ENCODE results near the gene NEUROG2. TPM values are rescaled to one million over a fixed set of nuclear protein-coding genes. Genes with fewer than 3 reads are reported as not detected.

Gene NEUROG2
- total and polyA plus RNA-seq, 2 of the 4 experiments (the other 2 are of a cell fraction): not detected

DNA sequence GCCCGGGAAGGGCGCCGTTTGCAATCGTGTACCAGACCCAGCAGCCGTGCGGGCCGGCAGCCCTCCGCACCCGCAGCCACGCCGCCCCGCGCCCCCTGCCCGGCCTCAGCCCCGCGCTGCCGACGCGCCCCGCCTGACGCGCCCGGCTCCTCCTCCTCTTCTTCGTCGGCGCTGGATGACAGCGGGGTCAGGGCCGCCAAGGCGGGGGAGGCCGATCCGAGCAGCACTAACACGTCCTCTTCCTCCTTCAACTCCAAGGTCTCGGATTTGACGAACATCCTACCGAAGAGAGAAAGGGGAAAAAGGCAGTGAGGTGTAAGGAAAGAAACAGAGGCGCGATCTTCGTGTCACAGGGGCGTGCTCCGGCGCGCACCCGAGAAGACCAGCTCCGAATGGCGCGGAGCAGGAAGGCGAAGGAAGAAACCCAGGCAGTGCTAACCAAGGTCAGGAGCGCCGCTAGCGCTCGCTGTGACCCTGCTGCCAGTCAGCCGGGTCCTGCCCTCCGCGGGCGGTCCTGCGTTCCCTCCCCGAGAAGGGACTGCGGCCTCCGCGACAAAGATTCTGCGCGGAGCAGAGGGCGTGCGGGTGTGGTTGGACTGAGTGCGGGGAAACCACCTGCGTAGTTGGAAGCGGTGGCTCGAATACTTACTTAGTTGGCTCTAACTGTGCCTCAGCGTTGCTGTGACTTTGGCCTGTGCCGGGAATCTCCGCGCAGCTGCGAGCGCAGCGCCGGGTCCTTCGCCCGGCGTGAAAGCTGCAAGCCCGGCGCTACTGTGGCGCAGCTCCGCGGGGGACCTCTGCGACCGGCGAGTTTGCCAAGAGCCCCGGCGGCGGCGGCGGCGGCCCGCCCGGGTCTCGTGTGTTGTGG lies 548 bp downstream of the NEUROG2 start:
- no peak overlapping the region for H2BK15ac ChIP-seq (ENCODE audit: low read depth, low read length)
- peaks cover 15% of the 10 kb centered on the region for H3K9me3 ChIP-seq (ENCODE audit: control insufficient read depth, insufficient read depth, low read length)
- H3K79me1 ChIP-seq (ENCODE audit: low read depth in 1 of 2, low read length in 2 of 2): no peaks in the 10 kb centered on the region
- H4K91ac ChIP-seq (ENCODE audit: insufficient read depth, low read depth, low read length): no peak overlapping the region
- H3K9ac ChIP-seq (ENCODE audit: low read depth, low read length): no peak overlapping the region
- no peaks in the 10 kb centered on the region; the same call in 1 of the 2 replicates for H3K4me1 ChIP-seq (ENCODE audit: control insufficient read depth, insufficient read depth, low read length)
- no peak overlapping the region for H2BK120ac ChIP-seq (ENCODE audit: low read depth, low read length)
- H3K27ac ChIP-seq (ENCODE audit: insufficient read depth, low read length): no peak overlapping the region
- intact Hi-C loops (cut with micrococcal nuclease): no loop called here
- no peak overlapping the region for H2AK5ac ChIP-seq (ENCODE audit: low read depth, low read length)
- 0% methylated on average over 34 of the region's 96 CpGs; no CpG with 5 or more reads in 1 of the 2 experiments for WGBS, 2 experiments (ENCODE audit: extremely low coverage in 2 of 2, insufficient read length in 1 of 2)
- no peak overlapping the region for H2BK20ac ChIP-seq (ENCODE audit: low read depth, low read length)
- DNase-seq (no peak), ATAC-seq (ENCODE audit: low read depth) (peak; percentile 68)
- H3K56ac ChIP-seq (ENCODE audit: extremely low read depth, insufficient read depth, low read length): no peak overlapping the region
- peak overlapping the region; percentile 67 for H3K4me3 ChIP-seq (ENCODE audit: insufficient read depth, low read depth, low read length)
- no peaks in the 10 kb centered on the region for H3K36me3 ChIP-seq (ENCODE audit: control insufficient read depth, insufficient read depth, low read length)
- ChIA-PET POLR2A (ENCODE audit: unreplicated experiment) (no interaction called here), CTCF (interaction anchor here (0.9 to 1.0 kb wide), 2 partner anchors 9 to 166 kb away, joined by 3 to 5 read pairs; no protein-coding TSS in a partner anchor)
- peaks cover 85% of the 10 kb centered on the region for H3K27me3 ChIP-seq (ENCODE audit: control insufficient read depth, insufficient read depth, low read length)
- H2AK9ac ChIP-seq (replicated peaks; ENCODE audit: low read depth, low read length, poor library complexity): peak overlapping the region; percentile 20
- dilution Hi-C loops (cut with HindIII; ENCODE audit: low sequenced_read_pairs, unreplicated experiment): no loop called here
- no peak overlapping the region for H3K23ac ChIP-seq (ENCODE audit: low read depth, low read length)
- no peaks in the 10 kb centered on the region for H3K9me1 ChIP-seq (ENCODE audit: insufficient read depth, low read length)
- no peak overlapping the region for H3K4ac ChIP-seq (ENCODE audit: low read depth, low read length)
- no peak overlapping the region for H4K5ac ChIP-seq (ENCODE audit: low read depth, low read length)
- H4K8ac ChIP-seq (ENCODE audit: low read depth in 2 of 2, low read length in 2 of 2): no peak overlapping the region
- BruUV-seq (replicated peaks): no TSS peak
- H3K4me2 ChIP-seq (ENCODE audit: low read depth, low read length): peak overlapping the region; percentile 100
- in situ Hi-C loops (cut with MboI; ENCODE audit: low sequenced_read_pairs): no loop called here
- H3K18ac ChIP-seq (ENCODE audit: low read depth, low read length): no peak overlapping the region
- H4K20me1 ChIP-seq (ENCODE audit: insufficient read depth, low read length): no peaks in the 10 kb centered on the region
- no peak overlapping the region for H2BK5ac ChIP-seq (ENCODE audit: low read depth, low read length, poor library complexity, severe bottlenecking)
- peak overlapping the region; percentile 83 for H2AFZ ChIP-seq (replicated peaks; ENCODE audit: low read length, poor library complexity)
- no peak overlapping the region for H3K14ac ChIP-seq (replicated peaks; ENCODE audit: low read depth, low read length)
- no peak for TF ChIP-seq SMC3 (IDR thresholded peaks at IDR 0.05; ENCODE audit: low read depth, low read length)
- TF ChIP-seq RCOR1 (IDR thresholded peaks at IDR 0.05; ENCODE audit: insufficient replicate concordance, low read length): no peak
- TF ChIP-seq CEBPB (IDR thresholded peaks at IDR 0.05; ENCODE audit: low read depth, low read length): no peak
- TF ChIP-seq, protein P1, sequence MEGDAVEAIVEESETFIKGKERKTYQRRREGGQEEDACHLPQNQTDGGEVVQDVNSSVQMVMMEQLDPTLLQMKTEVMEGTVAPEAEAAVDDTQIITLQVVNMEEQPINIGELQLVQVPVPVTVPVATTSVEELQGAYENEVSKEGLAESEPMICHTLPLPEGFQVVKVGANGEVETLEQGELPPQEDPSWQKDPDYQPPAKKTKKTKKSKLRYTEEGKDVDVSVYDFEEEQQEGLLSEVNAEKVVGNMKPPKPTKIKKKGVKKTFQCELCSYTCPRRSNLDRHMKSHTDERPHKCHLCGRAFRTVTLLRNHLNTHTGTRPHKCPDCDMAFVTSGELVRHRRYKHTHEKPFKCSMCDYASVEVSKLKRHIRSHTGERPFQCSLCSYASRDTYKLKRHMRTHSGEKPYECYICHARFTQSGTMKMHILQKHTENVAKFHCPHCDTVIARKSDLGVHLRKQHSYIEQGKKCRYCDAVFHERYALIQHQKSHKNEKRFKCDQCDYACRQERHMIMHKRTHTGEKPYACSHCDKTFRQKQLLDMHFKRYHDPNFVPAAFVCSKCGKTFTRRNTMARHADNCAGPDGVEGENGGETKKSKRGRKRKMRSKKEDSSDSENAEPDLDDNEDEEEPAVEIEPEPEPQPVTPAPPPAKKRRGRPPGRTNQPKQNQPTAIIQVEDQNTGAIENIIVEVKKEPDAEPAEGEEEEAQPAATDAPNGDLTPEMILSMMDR (conservative IDR thresholded peaks at IDR 0.05; ENCODE audit: low read depth, low read length): no peak
- TF ChIP-seq RFX5 (IDR thresholded peaks at IDR 0.05; ENCODE audit: low read depth, low read length): no peak
- no peak for TF ChIP-seq MAZ (IDR thresholded peaks at IDR 0.05; ENCODE audit: borderline replicate concordance, low read depth, low read length)
- no peak for TF ChIP-seq ELK1 (IDR thresholded peaks at IDR 0.05; ENCODE audit: borderline replicate concordance, low read depth, low read length)
- TF ChIP-seq RAD21 (IDR thresholded peaks at IDR 0.05; ENCODE audit: low read length): no peak
- TF ChIP-seq POLR2A (IDR thresholded peaks at IDR 0.05; ENCODE audit: low read depth, low read length): no peak
- TF ChIP-seq NFE2L2 (IDR thresholded peaks at IDR 0.05; ENCODE audit: low read depth, low read length): no peak
- TF ChIP-seq MXI1 (IDR thresholded peaks at IDR 0.05; ENCODE audit: borderline replicate concordance, low read depth, low read length): no peak
- no peak for TF ChIP-seq BHLHE40 (IDR thresholded peaks at IDR 0.05; ENCODE audit: low read depth, low read length)
- no peak for TF ChIP-seq MAFK (IDR thresholded peaks at IDR 0.05; ENCODE audit: low read depth, low read length)
- TF ChIP-seq FOS (IDR thresholded peaks at IDR 0.05; ENCODE audit: low read depth, low read length): no peak
- TF ChIP-seq USF2 (IDR thresholded peaks at IDR 0.05; ENCODE audit: low read depth, low read length): no peak

All from IMR-90 (cell line).